Body of pancreas (tissue), 4 donors: ENCODE measurements around the gene GRXCR2.

Experiments used
- POLR2A ChIP-seq, 3 donors: fragments of 450-650 bp; IDR thresholded peaks; one replicate each; pipeline ENCODE4 v1.6.1; 2016; ENCODE audit warnings: antibody characterized with exemption in 3 of 3, mild to moderate bottlenecking in 2 of 3
- TF ChIP-seq, protein P1 (sequence below), 7 experiments: fragments of 450-650 bp in 4 of 7; fragments of 200-600 bp in 3 of 7; sonication (generic) in 3 of 7; IDR thresholded peaks; one replicate each; pipeline ENCODE4 v1.5.1; 2016 to 2019; ENCODE audit warnings: antibody characterized with exemption in 7 of 7

DNA sequence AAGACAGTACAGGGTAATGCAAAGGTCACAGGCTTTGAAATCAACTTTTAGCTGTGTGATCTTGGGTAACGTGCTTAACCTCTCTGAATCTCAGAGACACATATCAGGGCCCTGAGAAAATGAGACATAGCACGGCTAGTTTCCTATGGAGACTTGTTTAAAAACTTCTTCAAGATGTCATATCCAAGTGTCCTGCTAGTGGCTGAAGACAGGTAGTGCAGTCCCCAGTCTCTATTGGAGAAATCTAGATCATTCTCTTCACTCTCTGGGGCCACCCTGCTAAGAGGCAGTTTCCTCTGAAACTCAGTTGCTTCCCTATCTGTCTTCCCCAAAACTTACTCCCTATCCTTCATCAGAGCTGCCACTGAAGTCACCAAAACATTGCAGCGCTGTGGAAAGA lies 30.3 kb upstream of the GRXCR2 start:
- TF ChIP-seq POLR2A (IDR thresholded peaks at IDR 0.05): no peak
- TF ChIP-seq, protein P1, sequence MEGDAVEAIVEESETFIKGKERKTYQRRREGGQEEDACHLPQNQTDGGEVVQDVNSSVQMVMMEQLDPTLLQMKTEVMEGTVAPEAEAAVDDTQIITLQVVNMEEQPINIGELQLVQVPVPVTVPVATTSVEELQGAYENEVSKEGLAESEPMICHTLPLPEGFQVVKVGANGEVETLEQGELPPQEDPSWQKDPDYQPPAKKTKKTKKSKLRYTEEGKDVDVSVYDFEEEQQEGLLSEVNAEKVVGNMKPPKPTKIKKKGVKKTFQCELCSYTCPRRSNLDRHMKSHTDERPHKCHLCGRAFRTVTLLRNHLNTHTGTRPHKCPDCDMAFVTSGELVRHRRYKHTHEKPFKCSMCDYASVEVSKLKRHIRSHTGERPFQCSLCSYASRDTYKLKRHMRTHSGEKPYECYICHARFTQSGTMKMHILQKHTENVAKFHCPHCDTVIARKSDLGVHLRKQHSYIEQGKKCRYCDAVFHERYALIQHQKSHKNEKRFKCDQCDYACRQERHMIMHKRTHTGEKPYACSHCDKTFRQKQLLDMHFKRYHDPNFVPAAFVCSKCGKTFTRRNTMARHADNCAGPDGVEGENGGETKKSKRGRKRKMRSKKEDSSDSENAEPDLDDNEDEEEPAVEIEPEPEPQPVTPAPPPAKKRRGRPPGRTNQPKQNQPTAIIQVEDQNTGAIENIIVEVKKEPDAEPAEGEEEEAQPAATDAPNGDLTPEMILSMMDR (IDR thresholded peaks at IDR 0.05): peak in 2 of 7 experiments; percentile 16 to 18
